HEK293 (cell line): ENCODE results near the gene QRICH2.
A peak's percentile ranks its signal among the peaks of the same experiment; 100 is the strongest.

Experiments used
- CTCF ChIA-PET: fragments of 350-600 bp; formaldehyde crosslinking; extraction: SDS; loops from one replicate; lab custom pipeline; 2021; ENCODE audit warnings: antibody characterized with exemption; lab: Yijun Ruan, JAX
- POLR2A ChIA-PET: fragments of 300-600 bp; formaldehyde crosslinking; extraction: SDS; loops from one replicate; lab custom pipeline; 2020; ENCODE audit warnings: antibody characterized with exemption, inconsistent platforms; lab: Yijun Ruan, JAX
- H3K27ac ChIP-seq: fragments of 200-500 bp; sonication (Bioruptor generic); 2 replicates; pipeline ENCODE4 v1.5.1; 2014; ENCODE audit warnings: low read depth, low read length, control low read depth, inconsistent platforms; ENCODE audit errors: extremely low read depth
- H3K36me3 ChIP-seq, 2 experiments: fragments of 200-500 bp in 1 of 2; sonication (Bioruptor generic) in 1 of 2; 1 replicate in 1 of 2; 2 replicates in 1 of 2; pipeline ENCODE4 v1.5.1; 2014 to 2017; ENCODE audit warnings: inconsistent platforms in 2 of 2, low read length in 2 of 2; ENCODE audit not compliant: control insufficient read depth in 2 of 2, insufficient read depth in 1 of 2
- H3K4me1 ChIP-seq: fragments of 200-500 bp; sonication (Bioruptor generic); 2 replicates; pipeline ENCODE4 v1.5.1; 2014; ENCODE audit warnings: mild to moderate bottlenecking, low read length, inconsistent platforms; ENCODE audit not compliant: control insufficient read depth, insufficient read depth
- H3K4me3 ChIP-seq: 2 replicates; pipeline ENCODE4 v1.5.1; 2011; ENCODE audit warnings: low read depth, mild to moderate bottlenecking, control low read depth, low read length, moderate library complexity
- H3K9me3 ChIP-seq: fragments of 200-500 bp; sonication (Bioruptor generic); 2 replicates; pipeline ENCODE4 v1.5.1; 2014; ENCODE audit warnings: low read depth, low read length, inconsistent platforms; ENCODE audit not compliant: control insufficient read depth, insufficient read depth
- GLIS2 ChIP-seq: fragments of 450-650 bp; formaldehyde crosslinking; IDR thresholded peaks from 2 replicates; pipeline ENCODE4 v1.5.1; 2016; ENCODE audit warnings: missing biosample characterization, missing genetic modification characterization
- HOXC10 ChIP-seq: sonication (generic); formaldehyde crosslinking; IDR thresholded peaks from 2 replicates; pipeline ENCODE4 v1.8.1; 2023; ENCODE audit warnings: mild to moderate bottlenecking, missing genetic modification reagents
- KLF7 ChIP-seq: fragments of 450-650 bp; formaldehyde crosslinking; IDR thresholded peaks from 2 replicates; pipeline ENCODE4 v1.5.1; 2016; ENCODE audit warnings: missing biosample characterization, missing genetic modification characterization, borderline replicate concordance
- SCRT2 ChIP-seq: fragments of 450-650 bp; formaldehyde crosslinking; IDR thresholded peaks from 2 replicates; pipeline ENCODE4 v1.5.1; 2016; ENCODE audit warnings: missing biosample characterization, missing genetic modification characterization
- SP7 ChIP-seq: fragments of 450-650 bp; formaldehyde crosslinking; IDR thresholded peaks from 2 replicates; pipeline ENCODE4 v1.5.1; 2016; ENCODE audit warnings: missing biosample characterization, missing genetic modification characterization
- ZFP69B ChIP-seq: fragments of 450-650 bp; formaldehyde crosslinking; IDR thresholded peaks from 2 replicates; pipeline ENCODE4 v1.5.1; 2016; ENCODE audit warnings: missing biosample characterization, missing genetic modification characterization
- ZNF140 ChIP-seq: fragments of 450-650 bp; formaldehyde crosslinking; IDR thresholded peaks from 2 replicates; pipeline ENCODE4 v1.5.1; 2016; ENCODE audit warnings: missing biosample characterization, missing genetic modification characterization
- ZNF16 ChIP-seq: fragments of 450-650 bp; formaldehyde crosslinking; IDR thresholded peaks from 2 replicates; pipeline ENCODE4 v1.5.1; 2016; ENCODE audit warnings: low read depth, missing biosample characterization, missing genetic modification characterization
- ZNF19 ChIP-seq: fragments of 450-650 bp; formaldehyde crosslinking; IDR thresholded peaks from 2 replicates; pipeline ENCODE4; 2016; ENCODE audit warnings: missing biosample characterization, missing genetic modification characterization, low read depth
- ZNF202 ChIP-seq: fragments of 450-650 bp; formaldehyde crosslinking; IDR thresholded peaks from 2 replicates; pipeline ENCODE4 v1.5.1; 2016; ENCODE audit warnings: missing biosample characterization, missing genetic modification characterization, borderline replicate concordance
- ZNF223 ChIP-seq: fragments of 450-650 bp; formaldehyde crosslinking; IDR thresholded peaks from 2 replicates; pipeline ENCODE4 v1.5.1; 2016; ENCODE audit warnings: missing biosample characterization, missing genetic modification characterization
- ZNF416 ChIP-seq: fragments of 450-650 bp; formaldehyde crosslinking; IDR thresholded peaks from 2 replicates; pipeline ENCODE4 v1.5.1; 2016; ENCODE audit warnings: missing biosample characterization, missing genetic modification characterization
- ZNF514 ChIP-seq: fragments of 450-650 bp; formaldehyde crosslinking; IDR thresholded peaks from 2 replicates; pipeline ENCODE4 v1.5.1; 2016; ENCODE audit warnings: missing biosample characterization, missing genetic modification characterization
- ZNF548 ChIP-seq: fragments of 450-650 bp; formaldehyde crosslinking; IDR thresholded peaks from 2 replicates; pipeline ENCODE4 v1.5.1; 2016; ENCODE audit warnings: missing biosample characterization, missing genetic modification characterization
- ZNF549 ChIP-seq: fragments of 450-650 bp; IDR thresholded peaks from 2 replicates; pipeline ENCODE4 v1.5.1; 2018; ENCODE audit warnings: missing biosample characterization, missing genetic modification characterization, mild to moderate bottlenecking, inconsistent platforms, moderate library complexity
- ZNF747 ChIP-seq: fragments of 450-650 bp; formaldehyde crosslinking; IDR thresholded peaks from 2 replicates; pipeline ENCODE4 v1.5.1; 2016; ENCODE audit warnings: missing biosample characterization, missing genetic modification characterization
- ZXDB ChIP-seq: fragments of 450-650 bp; formaldehyde crosslinking; IDR thresholded peaks from 2 replicates; pipeline ENCODE4 v1.5.1; 2016; ENCODE audit warnings: missing biosample characterization, missing genetic modification characterization
- TF ChIP-seq, protein P1 (sequence below): sonication (generic); formaldehyde crosslinking; IDR thresholded peaks from 2 replicates; pipeline ENCODE4 v1.8.1; 2022; ENCODE audit warnings: mild to moderate bottlenecking, moderate library complexity, missing genetic modification reagents
- TF ChIP-seq, protein P2 (sequence below): fragments of 450-650 bp; formaldehyde crosslinking; IDR thresholded peaks from 2 replicates; pipeline ENCODE4 v1.5.1; 2016; ENCODE audit warnings: missing biosample characterization, missing genetic modification characterization
- TF ChIP-seq, protein P3 (sequence below): fragments of 450-650 bp; formaldehyde crosslinking; conservative IDR thresholded peaks from 2 replicates; pipeline ENCODE4 v1.5.1; 2016; ENCODE audit warnings: low read depth, missing biosample characterization, missing genetic modification characterization
- TF ChIP-seq, protein P4 (sequence below): fragments of 450-650 bp; formaldehyde crosslinking; IDR thresholded peaks from 2 replicates; pipeline ENCODE4 v1.5.1; 2016; ENCODE audit warnings: missing biosample characterization, missing genetic modification characterization
- TF ChIP-seq, protein P5 (sequence below): fragments of 450-650 bp; formaldehyde crosslinking; IDR thresholded peaks from 2 replicates; pipeline ENCODE4 v1.5.1; 2016; ENCODE audit warnings: missing biosample characterization, missing genetic modification characterization

QRICH2 gene

DNA sequence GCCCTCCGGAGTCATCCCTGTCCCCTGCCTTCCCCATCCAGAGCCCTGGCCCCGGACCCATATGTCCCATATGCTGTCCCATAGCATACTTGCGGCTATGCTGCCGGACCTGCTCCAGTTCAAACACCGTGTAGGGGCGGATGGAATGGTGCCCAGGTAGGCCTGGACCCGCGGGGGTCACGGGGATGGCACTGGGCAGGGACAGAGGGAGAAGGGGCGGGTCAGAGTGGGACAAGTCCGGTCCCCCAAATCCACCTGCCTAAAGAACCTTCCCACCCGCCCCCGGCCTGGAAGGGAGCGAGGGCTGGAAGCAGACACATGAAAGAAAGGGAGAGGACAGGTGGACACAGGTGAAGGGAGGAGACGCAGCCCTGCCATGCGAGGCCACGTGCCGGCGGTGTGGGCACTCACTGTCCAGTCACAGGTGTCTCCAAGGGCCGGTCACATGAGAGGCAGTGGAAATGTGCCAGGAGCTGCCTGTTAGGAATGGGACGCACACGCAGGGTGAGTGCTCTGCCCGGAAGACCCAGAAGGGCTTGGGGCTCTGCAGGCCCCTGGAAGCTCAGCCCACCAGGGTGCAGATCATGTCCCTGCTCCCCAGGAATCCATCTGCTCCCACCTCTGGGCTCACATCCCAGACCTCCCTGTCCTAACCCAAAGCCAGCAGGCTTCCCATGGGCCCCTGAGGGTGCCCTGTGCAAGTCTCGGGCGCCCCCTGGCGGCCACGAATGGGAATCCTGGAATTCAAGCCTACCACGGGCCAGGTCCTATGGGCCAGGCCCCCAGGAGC, 28.9 kb downstream of the QRICH2 start (continued):
- TF ChIP-seq, protein P1, sequence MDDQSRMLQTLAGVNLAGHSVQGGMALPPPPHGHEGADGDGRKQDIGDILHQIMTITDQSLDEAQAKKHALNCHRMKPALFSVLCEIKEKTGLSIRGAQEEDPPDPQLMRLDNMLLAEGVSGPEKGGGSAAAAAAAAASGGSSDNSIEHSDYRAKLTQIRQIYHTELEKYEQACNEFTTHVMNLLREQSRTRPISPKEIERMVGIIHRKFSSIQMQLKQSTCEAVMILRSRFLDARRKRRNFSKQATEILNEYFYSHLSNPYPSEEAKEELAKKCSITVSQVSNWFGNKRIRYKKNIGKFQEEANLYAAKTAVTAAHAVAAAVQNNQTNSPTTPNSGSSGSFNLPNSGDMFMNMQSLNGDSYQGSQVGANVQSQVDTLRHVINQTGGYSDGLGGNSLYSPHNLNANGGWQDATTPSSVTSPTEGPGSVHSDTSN (CRISPR knock-in tag), result no peak
- TF ChIP-seq ZNF19 (tag by site-specific recombination) (no peak), ZNF549 (no peak), ZNF548 (tag by site-specific recombination) (no peak), ZNF416 (tag by site-specific recombination) (no peak), ZFP69B (tag by site-specific recombination) (peak; percentile 75), SCRT2 (tag by site-specific recombination) (peak; percentile 74), SP7 (tag by site-specific recombination) (0 out of 2 replicates have a peak, but pooled peaks have one; percentile 40), ZNF140 (tag by site-specific recombination) (no peak)
- TF ChIP-seq, protein P2, sequence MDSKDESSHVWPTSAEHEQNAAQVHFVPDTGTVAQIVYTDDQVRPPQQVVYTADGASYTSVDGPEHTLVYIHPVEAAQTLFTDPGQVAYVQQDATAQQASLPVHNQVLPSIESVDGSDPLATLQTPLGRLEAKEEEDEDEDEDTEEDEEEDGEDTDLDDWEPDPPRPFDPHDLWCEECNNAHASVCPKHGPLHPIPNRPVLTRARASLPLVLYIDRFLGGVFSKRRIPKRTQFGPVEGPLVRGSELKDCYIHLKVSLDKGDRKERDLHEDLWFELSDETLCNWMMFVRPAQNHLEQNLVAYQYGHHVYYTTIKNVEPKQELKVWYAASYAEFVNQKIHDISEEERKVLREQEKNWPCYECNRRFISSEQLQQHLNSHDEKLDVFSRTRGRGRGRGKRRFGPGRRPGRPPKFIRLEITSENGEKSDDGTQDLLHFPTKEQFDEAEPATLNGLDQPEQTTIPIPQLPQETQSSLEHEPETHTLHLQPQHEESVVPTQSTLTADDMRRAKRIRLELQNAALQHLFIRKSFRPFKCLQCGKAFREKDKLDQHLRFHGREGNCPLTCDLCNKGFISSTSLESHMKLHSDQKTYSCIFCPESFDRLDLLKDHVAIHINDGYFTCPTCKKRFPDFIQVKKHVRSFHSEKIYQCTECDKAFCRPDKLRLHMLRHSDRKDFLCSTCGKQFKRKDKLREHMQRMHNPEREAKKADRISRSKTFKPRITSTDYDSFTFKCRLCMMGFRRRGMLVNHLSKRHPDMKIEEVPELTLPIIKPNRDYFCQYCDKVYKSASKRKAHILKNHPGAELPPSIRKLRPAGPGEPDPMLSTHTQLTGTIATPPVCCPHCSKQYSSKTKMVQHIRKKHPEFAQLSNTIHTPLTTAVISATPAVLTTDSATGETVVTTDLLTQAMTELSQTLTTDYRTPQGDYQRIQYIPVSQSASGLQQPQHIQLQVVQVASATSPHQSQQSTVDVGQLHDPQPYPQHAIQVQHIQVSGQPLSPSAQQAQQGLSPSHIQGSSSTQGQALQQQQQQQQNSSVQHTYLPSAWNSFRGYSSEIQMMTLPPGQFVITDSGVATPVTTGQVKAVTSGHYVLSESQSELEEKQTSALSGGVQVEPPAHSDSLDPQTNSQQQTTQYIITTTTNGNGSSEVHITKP, result no peak
- TF ChIP-seq, all 188 proteins: peak for 23

DNA sequence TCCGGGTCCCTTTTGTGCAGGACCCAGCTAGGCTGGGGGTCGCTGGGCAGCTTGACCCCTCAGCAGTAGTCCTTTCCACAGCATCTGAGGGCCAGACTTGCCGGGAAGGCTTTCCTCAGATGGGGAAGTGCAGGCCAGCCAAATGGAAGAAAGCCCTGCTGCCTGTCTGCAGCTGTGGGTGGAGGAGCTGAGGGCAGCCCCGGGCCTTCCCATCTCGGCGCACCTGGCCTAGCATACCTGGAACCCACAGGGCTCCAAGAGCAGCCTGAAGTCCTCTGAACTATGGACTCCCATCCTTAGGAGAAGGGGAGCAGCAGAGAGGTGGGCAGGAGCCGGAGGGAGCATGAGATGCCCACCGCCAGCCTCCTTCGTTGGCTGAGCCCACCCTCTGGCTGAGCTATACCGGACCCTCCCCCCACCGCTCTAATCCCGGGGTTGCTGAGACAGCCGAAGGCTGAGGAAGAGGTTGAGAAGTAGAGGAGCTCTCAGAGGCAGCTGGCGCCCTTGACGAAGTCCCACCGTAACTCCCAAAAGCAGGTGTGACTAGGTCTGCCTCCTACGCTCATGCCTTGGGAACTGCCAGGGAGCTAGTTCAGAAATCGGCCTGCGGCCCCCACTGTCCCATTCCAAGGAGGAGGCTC, 29.7 kb downstream of the QRICH2 start:
- H3K36me3 ChIP-seq, result peaks cover 0 to 3% of the 10 kb centered on the region in 2 experiments; a peak in 1 of 3 replicates
- H3K27ac ChIP-seq, result no peak overlapping the region
- no peaks in the 10 kb centered on the region for H3K9me3 ChIP-seq
- ChIA-PET CTCF (interaction anchor here (0.6 to 4.8 kb wide), 21 partner anchors 10 to 277 kb away, joined by 3 to 191 read pairs (median 19); partner anchors contain the start of genes CDK3, EXOC7, RNF157 and UBALD2), POLR2A (interaction anchor here (0.7 to 2.0 kb wide), 3 partner anchors 12 to 23 kb away, joined by 3 to 13 read pairs (median 4); partner anchors contain the start of gene UBALD2)
- no peaks in the 10 kb centered on the region for H3K4me1 ChIP-seq
- H3K4me3 ChIP-seq, result no peak overlapping the region
- TF ChIP-seq ZNF223, result no peak
- TF ChIP-seq ZNF202 (tag by site-specific recombination), result no peak
- TF ChIP-seq, protein P3, sequence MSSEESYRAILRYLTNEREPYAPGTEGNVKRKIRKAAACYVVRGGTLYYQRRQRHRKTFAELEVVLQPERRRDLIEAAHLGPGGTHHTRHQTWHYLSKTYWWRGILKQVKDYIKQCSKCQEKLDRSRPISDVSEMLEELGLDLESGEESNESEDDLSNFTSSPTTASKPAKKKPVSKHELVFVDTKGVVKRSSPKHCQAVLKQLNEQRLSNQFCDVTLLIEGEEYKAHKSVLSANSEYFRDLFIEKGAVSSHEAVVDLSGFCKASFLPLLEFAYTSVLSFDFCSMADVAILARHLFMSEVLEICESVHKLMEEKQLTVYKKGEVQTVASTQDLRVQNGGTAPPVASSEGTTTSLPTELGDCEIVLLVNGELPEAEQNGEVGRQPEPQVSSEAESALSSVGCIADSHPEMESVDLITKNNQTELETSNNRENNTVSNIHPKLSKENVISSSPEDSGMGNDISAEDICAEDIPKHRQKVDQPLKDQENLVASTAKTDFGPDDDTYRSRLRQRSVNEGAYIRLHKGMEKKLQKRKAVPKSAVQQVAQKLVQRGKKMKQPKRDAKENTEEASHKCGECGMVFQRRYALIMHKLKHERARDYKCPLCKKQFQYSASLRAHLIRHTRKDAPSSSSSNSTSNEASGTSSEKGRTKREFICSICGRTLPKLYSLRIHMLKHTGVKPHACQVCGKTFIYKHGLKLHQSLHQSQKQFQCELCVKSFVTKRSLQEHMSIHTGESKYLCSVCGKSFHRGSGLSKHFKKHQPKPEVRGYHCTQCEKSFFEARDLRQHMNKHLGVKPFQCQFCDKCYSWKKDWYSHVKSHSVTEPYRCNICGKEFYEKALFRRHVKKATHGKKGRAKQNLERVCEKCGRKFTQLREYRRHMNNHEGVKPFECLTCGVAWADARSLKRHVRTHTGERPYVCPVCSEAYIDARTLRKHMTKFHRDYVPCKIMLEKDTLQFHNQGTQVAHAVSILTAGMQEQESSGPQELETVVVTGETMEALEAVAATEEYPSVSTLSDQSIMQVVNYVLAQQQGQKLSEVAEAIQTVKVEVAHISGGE (tag by site-specific recombination), result no peak
- TF ChIP-seq ZNF514 (tag by site-specific recombination), result no peak
- no peak for TF ChIP-seq HOXC10 (CRISPR knock-in tag)
- no peak for TF ChIP-seq ZNF140 (tag by site-specific recombination)
- TF ChIP-seq ZNF16 (tag by site-specific recombination), result no peak
- TF ChIP-seq, protein P4, sequence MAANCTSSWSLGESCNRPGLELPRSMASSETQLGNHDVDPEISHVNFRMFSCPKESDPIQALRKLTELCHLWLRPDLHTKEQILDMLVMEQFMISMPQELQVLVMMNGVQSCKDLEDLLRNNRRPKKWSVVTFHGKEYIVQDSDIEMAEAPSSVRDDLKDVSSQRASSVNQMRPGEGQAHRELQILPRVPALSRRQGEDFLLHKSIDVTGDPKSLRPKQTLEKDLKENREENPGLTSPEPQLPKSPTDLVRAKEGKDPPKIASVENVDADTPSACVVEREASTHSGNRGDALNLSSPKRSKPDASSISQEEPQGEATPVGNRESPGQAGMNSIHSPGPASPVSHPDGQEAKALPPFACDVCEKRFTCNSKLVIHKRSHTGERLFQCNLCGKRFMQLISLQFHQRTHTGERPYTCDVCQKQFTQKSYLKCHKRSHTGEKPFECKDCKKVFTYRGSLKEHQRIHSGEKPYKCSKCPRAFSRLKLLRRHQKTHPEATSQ (tag by site-specific recombination), result no peak
- no peak for TF ChIP-seq ZNF747 (tag by site-specific recombination)
- no peak for TF ChIP-seq GLIS2 (tag by site-specific recombination)
- TF ChIP-seq, protein P5, sequence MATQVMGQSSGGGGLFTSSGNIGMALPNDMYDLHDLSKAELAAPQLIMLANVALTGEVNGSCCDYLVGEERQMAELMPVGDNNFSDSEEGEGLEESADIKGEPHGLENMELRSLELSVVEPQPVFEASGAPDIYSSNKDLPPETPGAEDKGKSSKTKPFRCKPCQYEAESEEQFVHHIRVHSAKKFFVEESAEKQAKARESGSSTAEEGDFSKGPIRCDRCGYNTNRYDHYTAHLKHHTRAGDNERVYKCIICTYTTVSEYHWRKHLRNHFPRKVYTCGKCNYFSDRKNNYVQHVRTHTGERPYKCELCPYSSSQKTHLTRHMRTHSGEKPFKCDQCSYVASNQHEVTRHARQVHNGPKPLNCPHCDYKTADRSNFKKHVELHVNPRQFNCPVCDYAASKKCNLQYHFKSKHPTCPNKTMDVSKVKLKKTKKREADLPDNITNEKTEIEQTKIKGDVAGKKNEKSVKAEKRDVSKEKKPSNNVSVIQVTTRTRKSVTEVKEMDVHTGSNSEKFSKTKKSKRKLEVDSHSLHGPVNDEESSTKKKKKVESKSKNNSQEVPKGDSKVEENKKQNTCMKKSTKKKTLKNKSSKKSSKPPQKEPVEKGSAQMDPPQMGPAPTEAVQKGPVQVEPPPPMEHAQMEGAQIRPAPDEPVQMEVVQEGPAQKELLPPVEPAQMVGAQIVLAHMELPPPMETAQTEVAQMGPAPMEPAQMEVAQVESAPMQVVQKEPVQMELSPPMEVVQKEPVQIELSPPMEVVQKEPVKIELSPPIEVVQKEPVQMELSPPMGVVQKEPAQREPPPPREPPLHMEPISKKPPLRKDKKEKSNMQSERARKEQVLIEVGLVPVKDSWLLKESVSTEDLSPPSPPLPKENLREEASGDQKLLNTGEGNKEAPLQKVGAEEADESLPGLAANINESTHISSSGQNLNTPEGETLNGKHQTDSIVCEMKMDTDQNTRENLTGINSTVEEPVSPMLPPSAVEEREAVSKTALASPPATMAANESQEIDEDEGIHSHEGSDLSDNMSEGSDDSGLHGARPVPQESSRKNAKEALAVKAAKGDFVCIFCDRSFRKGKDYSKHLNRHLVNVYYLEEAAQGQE (tag by site-specific recombination), result no peak
- no peak for TF ChIP-seq KLF7 (tag by site-specific recombination)
- no peak for TF ChIP-seq ZXDB (tag by site-specific recombination)
